HepG2 (cell line): ENCODE results near the gene SHFL. TPM values are rescaled to one million over a fixed set of nuclear protein-coding genes. Genes with fewer than 3 reads are reported as not detected.

Experiments
- KDM5B ChIP-seq: sonication (generic); formaldehyde crosslinking; IDR thresholded peaks from 2 replicates; pipeline ENCODE4 v1.4.0; 2020; ENCODE audit warnings: missing genetic modification reagents, mild to moderate bottlenecking, borderline replicate concordance
- NR1H2 ChIP-seq: sonication (generic); formaldehyde crosslinking; IDR thresholded peaks from 2 replicates; pipeline ENCODE4 v1.8.1; 2022; ENCODE audit warnings: low read depth, missing genetic modification reagents, borderline replicate concordance
- NR2F6 ChIP-seq, 2 experiments: IDR thresholded peaks; 2 replicates each; pipeline ENCODE4 v1.6.1; 2016; ENCODE audit warnings: antibody characterized with exemption in 1 of 2, mild to moderate bottlenecking in 1 of 2
- RERE ChIP-seq: IDR thresholded peaks from 2 replicates; pipeline ENCODE4 v1.6.1; 2016; ENCODE audit warnings: low read depth, missing genetic modification reagents, missing compliant biosample characterization
- SETDB1 ChIP-seq: sonication (generic); formaldehyde crosslinking; IDR thresholded peaks from 2 replicates; pipeline ENCODE4 v1.5.1; 2020; ENCODE audit warnings: missing genetic modification reagents, mild to moderate bottlenecking, borderline replicate concordance
- SNAPC2 ChIP-seq: sonication (generic); formaldehyde crosslinking; IDR thresholded peaks from 2 replicates; pipeline ENCODE4 v1.8.1; 2022; ENCODE audit warnings: mild to moderate bottlenecking, missing genetic modification reagents
- ZNF101 ChIP-seq: sonication (generic); formaldehyde crosslinking; IDR thresholded peaks from 2 replicates; pipeline ENCODE4 v1.4.0; 2020; ENCODE audit warnings: mild to moderate bottlenecking, low read depth, missing genetic modification reagents, borderline replicate concordance
- ZNF143 ChIP-seq: sonication (generic); formaldehyde crosslinking; IDR thresholded peaks from 2 replicates; pipeline ENCODE4 v1.4.0; 2020; ENCODE audit warnings: missing genetic modification reagents
- polyA plus RNA-seq, 8 experiments: library from polyadenylated mRNA; depleted of rRNA in 3 of 8; stranded (reverse) in 7 of 8; unstranded in 1 of 8; fragments of >200 nt; fragmentation: Illumina TruSeq in 4 of 8; extraction: Trizol in 4 of 8; gene quantifications; 2 replicates each; pipeline versions ENCODE4 v1.2.1 to v1.2.3, GENCODE V29; 2011 to 2016; ENCODE audit warnings: low read depth in 4 of 8, missing spikeins in 1 of 8, mixed read lengths in 1 of 8; ENCODE audit not compliant: insufficient read depth in 1 of 8
- total RNA-seq, 5 experiments: library from RNA; depleted of rRNA; stranded (reverse); fragments of >200 nt; fragmentation: Illumina TruSeq; extraction: Trizol; gene quantifications; 2 replicates each; pipeline ENCODE4 v1.2.3, GENCODE V29; 2016; ENCODE audit warnings: low read depth in 1 of 5

Gene SHFL
- total and polyA plus RNA-seq, 2 of the 13 experiments (the other 11 are each of a cell fraction or from before 2014, with no cell fraction given): 12.3 to 36.4 TPM

GRCh38 chr19:10109528-10109927, 23.4 kb downstream of the SHFL start (continued):
- TF ChIP-seq RERE (CRISPR knock-in tag) (no peak), KDM5B (CRISPR knock-in tag) (no peak), SETDB1 (CRISPR knock-in tag) (no peak), ZNF143 (CRISPR knock-in tag) (no peak), NR1H2 (no peak), SNAPC2 (CRISPR knock-in tag) (no peak), ZNF101 (CRISPR knock-in tag) (no peak), NR2F6 (IDR thresholded peaks at IDR 0.05) (no peak), NR2F6 (CRISPR knock-in tag; IDR thresholded peaks at IDR 0.05) (no peak)
